Stimulated activated CD8-positive, alpha-beta memory T cell treated with anti-CD3 and anti-CD28 coated beads, Interleukin-15, amount 100 ng/mL, for 24 hours (primary cell): ENCODE measurements around the gene OR4S2.

Experiments used
- DNase-seq: peaks from one replicate; pipeline ENCODE4 v3.0.0-alpha.2; 2020; ENCODE audit warnings: low read depth

OR4S2 gene, protein sequence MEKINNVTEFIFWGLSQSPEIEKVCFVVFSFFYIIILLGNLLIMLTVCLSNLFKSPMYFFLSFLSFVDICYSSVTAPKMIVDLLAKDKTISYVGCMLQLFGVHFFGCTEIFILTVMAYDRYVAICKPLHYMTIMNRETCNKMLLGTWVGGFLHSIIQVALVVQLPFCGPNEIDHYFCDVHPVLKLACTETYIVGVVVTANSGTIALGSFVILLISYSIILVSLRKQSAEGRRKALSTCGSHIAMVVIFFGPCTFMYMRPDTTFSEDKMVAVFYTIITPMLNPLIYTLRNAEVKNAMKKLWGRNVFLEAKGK

GRCh38 chr11:55648027-55648426, at the start of gene OR4S2:
TSS of gene OR4S2 (plus strand) at chr11:55648327. CDS start at chr11:55650904, 2,577 bp downstream.
- DNase-seq: no peak

- no peak for DNase-seq
These were observed 40.6 kb upstream of the OR4S2 start, which contains the start of gene OR4C11 for GRCh38 chr11:55607545-55607944. TSS of gene OR4C11 (minus strand) at chr11:55607645. CDS start at chr11:55604373, 3,272 bp downstream.

DNA sequence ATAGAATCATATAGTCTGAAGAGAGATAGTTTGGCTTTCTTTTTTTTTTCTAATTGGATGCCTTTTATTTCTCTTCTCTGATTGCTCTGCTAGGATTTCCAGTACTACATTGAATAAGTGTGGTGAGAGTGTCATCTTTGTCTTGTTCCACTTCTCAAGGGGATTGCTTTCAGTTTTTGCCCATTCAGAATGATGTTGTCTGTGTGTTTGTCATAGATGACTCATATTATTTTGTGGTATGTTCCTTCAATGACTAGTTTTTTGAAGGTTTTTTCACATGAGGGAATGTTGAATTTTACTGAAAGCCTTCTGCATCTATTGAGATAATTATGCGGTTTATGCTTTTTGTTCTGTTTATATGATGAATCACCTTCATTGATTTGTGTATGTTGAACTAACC, 23.6 kb upstream of the OR4S2 start:
- DNase-seq: no peak

- no peak for DNase-seq
These were observed 13.3 kb upstream of the OR4S2 start, which contains the start of gene OR4P4 for GRCh38 chr11:55634813-55635212. TSS of gene OR4P4 (plus strand) at chr11:55635113.

DNA sequence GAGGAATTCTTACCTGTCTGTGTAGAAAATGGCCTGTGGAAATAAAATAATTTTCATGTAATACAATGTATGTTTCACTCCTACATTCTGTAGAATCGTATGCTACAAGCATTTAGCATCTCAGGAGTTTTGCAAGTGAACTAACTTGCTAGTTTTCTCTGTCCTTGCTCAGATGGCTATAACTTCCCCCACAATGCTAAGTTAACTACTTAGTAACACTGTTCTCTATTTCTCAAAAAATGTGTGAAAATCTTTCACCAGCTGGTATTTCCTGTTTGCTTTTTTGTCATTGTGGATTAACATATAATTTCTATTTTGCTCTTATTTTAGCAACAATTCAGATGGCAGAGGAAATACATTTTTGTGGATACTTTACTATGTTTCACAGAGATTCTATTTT, 4.4 kb downstream of the OR4S2 start:
- no peak for DNase-seq

GRCh38 chr11:55655096-55655495, 7.0 kb downstream of the OR4S2 start:
- no peak for DNase-seq

GRCh38 chr11:55658031-55658573, 10.0 kb downstream of the OR4S2 start:
- no peak for DNase-seq

DNA sequence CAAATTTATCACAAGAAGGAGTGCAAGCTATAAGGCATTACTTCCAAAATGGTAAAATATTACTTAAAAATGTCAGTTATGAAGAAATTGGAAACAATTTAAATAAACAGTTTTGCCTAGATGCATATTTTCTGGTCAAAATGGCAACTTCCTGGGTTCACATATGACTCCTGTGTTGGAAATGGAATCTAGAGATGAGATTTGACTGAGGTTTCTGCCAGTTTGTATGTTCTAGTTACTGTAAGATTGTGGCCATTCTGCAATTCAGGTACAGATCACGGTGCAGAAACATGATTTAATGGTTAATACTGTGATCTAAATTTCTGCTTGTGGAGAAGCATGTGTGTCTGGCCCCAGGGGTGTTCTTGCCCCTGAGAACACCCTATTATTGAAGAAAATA, 10.5 kb downstream of the OR4S2 start:
- no peak for DNase-seq

- no peak for DNase-seq
These were observed 13.8 kb downstream of the OR4S2 start, which contains the start of gene OR4C6 for GRCh38 chr11:55661901-55662300. TSS of gene OR4C6 (plus strand) at chr11:55662201. CDS start at chr11:55665167, 2,966 bp downstream.

DNA sequence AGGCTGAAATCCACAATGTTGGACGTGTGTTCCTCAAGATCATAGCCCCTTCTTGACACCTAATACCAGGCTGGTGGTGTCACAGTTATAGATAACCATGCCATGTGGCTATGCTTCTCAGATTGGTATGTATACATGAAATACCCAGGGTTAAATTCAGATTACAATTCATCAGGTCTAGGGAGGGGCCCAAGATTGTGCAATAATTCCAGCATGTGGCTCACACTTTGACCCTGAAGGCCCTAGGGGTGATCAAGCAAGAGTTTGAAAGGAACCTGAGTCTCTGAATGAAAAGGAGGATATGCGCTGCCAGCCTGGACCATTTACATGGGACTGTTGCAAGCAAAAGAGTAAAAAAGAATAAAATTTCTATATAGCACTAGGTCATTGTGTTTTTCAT, 21.2 kb downstream of the OR4S2 start:
- DNase-seq: no peak

DNA sequence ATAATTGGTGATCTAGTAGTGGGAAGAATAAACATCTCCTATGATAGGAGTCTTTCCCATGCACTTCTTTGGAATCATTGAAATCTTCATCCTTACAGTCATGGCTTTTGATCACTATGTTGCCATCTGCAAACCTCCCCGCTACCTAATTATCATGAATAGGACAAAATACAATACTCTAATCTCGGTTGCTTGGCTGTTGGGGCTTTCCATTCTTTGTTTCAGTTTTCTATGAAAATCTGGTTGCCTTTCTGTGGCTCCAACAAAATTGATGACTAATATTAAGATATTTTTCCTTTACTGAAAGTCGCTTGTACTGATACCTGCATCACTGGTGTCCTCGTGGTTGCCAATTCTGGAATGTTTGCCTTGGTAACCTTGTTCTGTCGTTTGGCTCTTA, 25.7 kb downstream of the OR4S2 start:
- DNase-seq: no peak

DNA sequence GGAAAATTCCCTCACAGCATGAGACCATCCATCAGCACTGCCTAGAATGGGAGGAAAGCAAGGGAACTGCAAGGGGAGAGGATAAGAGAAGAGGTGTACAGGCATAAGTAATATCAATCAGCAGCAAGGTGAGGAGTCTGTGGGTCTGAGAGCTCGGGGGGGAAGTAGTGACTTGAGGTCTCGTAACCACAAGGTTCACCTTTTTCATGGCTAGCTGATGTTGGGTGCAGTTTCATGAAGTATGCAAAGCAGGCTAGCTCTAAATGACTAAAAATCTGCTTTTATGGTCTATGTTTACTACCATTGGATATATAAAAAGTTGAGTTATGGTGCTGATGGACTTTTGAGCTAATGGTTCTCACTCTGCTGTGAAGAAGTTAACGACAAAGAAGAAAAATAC, 49.7 kb downstream of the OR4S2 start:
- no peak for DNase-seq

- no peak for DNase-seq
These were observed 53.3 kb downstream of the OR4S2 start for GRCh38 chr11:55701429-55701828.
